SU-DHL-6 (cell line): ENCODE measurements around the gene NFIA.

Experiments used
- EZH2phosphoT487 ChIP-seq: fragments of 200-600 bp; sonication (generic), shearing (Covaris generic); conservative IDR thresholded peaks from 2 replicates; pipeline ENCODE4 v1.6.1; 2018; ENCODE audit warnings: mild to moderate bottlenecking, antibody characterized with exemption, low read length, moderate library complexity, mixed read lengths
- TF ChIP-seq, protein P1 (sequence below): fragments of 200-600 bp; sonication (generic); IDR thresholded peaks from one replicate; pipeline ENCODE4 v1.5.1; 2017; ENCODE audit warnings: antibody characterized with exemption, mild to moderate bottlenecking, low read length, moderate library complexity; ENCODE audit not compliant: insufficient read depth, poor library complexity, severe bottlenecking

DNA sequence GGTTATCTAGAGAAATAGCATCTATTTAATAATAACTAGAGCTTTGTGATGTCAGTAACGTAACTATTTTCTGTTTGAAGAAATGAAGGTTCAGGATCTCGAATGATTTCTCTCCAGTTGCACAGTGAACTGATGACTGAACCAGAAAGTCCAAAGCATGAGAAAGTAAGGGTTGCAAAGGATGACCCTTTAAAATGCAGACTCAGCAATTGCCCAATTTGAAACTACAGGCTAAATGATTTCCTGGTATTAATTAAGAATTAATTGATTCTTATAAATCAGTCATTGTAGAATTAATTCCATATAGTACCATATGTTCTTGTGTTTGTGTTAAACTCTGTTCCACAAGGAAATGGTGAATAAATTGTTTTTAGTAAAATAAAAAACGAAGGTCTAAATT, 318.6 kb downstream of the NFIA start:
- TF ChIP-seq, protein P1, sequence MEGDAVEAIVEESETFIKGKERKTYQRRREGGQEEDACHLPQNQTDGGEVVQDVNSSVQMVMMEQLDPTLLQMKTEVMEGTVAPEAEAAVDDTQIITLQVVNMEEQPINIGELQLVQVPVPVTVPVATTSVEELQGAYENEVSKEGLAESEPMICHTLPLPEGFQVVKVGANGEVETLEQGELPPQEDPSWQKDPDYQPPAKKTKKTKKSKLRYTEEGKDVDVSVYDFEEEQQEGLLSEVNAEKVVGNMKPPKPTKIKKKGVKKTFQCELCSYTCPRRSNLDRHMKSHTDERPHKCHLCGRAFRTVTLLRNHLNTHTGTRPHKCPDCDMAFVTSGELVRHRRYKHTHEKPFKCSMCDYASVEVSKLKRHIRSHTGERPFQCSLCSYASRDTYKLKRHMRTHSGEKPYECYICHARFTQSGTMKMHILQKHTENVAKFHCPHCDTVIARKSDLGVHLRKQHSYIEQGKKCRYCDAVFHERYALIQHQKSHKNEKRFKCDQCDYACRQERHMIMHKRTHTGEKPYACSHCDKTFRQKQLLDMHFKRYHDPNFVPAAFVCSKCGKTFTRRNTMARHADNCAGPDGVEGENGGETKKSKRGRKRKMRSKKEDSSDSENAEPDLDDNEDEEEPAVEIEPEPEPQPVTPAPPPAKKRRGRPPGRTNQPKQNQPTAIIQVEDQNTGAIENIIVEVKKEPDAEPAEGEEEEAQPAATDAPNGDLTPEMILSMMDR = no peak
- TF ChIP-seq EZH2phosphoT487 = no peak
